Progenitor cell of endocrine pancreas (in vitro differentiated cells): Measurements from ENCODE around the gene C3orf62. TPM values are rescaled to one million over a fixed set of nuclear protein-coding genes. Genes with fewer than 3 reads are reported as not detected.
"Not testable (repeated sequence)": the region's sequence is repeated elsewhere in the genome, so short reads cannot be mapped to it uniquely, and the experiment has no call there.

Experiments
- DNase-seq: peaks from one replicate; pipeline ENCODE4 v3.0.0; 2021; ENCODE audit warnings: low spot score; ENCODE audit not compliant: unreplicated experiment
- H3K27ac Mint-ChIP-seq: 2 replicates; pipeline ENCODE4 v1.8.0; 2021; ENCODE audit warnings: mild to moderate bottlenecking, moderate library complexity, mixed read lengths
- H3K27me3 Mint-ChIP-seq: 2 replicates; pipeline ENCODE4 v1.8.0; 2021; ENCODE audit warnings: mixed read lengths
- H3K36me3 Mint-ChIP-seq: 2 replicates; pipeline ENCODE4 v1.8.0; 2022; ENCODE audit warnings: mixed read lengths; ENCODE audit not compliant: insufficient read depth
- H3K4me1 Mint-ChIP-seq: 2 replicates; pipeline ENCODE4 v1.8.0; 2021; ENCODE audit warnings: low read depth, mixed read lengths
- H3K4me3 Mint-ChIP-seq: 2 replicates; pipeline ENCODE4 v1.8.0; 2021; ENCODE audit warnings: low read depth, mild to moderate bottlenecking, moderate library complexity, mixed read lengths
- H3K9me3 Mint-ChIP-seq: 2 replicates; pipeline ENCODE4 v1.8.0; 2021; ENCODE audit warnings: low read depth, mixed read lengths
- total RNA-seq: library from RNA; stranded (reverse); gene quantifications from 2 replicates; pipeline ENCODE4 v1.2.1, GENCODE V29; 2021
- TF ChIP-seq, protein P1 (sequence below): fragments of 200-600 bp; sonication (generic); IDR thresholded peaks from one replicate; pipeline ENCODE4 v1.5.0; 2021; ENCODE audit warnings: antibody characterized with exemption, mild to moderate bottlenecking; ENCODE audit not compliant: unreplicated experiment

C3orf62 gene
- total RNA-seq, 1 donor from 2014 or later: 15.1 TPM

GRCh38 chr3:49248840-49249227 is 28.2 kb downstream of the C3orf62 start:
- H3K4me3 Mint-ChIP-seq: no peak overlapping the region
- DNase-seq: no peak
- H3K9me3 Mint-ChIP-seq: no peaks in the 10 kb centered on the region
- H3K36me3 Mint-ChIP-seq: no peaks in the 10 kb centered on the region
- peaks cover 9% of the 10 kb centered on the region for H3K4me1 Mint-ChIP-seq
- no peak overlapping the region for H3K27ac Mint-ChIP-seq
- H3K27me3 Mint-ChIP-seq: no peaks in the 10 kb centered on the region
- TF ChIP-seq, protein P1, sequence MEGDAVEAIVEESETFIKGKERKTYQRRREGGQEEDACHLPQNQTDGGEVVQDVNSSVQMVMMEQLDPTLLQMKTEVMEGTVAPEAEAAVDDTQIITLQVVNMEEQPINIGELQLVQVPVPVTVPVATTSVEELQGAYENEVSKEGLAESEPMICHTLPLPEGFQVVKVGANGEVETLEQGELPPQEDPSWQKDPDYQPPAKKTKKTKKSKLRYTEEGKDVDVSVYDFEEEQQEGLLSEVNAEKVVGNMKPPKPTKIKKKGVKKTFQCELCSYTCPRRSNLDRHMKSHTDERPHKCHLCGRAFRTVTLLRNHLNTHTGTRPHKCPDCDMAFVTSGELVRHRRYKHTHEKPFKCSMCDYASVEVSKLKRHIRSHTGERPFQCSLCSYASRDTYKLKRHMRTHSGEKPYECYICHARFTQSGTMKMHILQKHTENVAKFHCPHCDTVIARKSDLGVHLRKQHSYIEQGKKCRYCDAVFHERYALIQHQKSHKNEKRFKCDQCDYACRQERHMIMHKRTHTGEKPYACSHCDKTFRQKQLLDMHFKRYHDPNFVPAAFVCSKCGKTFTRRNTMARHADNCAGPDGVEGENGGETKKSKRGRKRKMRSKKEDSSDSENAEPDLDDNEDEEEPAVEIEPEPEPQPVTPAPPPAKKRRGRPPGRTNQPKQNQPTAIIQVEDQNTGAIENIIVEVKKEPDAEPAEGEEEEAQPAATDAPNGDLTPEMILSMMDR: no peak

DNA sequence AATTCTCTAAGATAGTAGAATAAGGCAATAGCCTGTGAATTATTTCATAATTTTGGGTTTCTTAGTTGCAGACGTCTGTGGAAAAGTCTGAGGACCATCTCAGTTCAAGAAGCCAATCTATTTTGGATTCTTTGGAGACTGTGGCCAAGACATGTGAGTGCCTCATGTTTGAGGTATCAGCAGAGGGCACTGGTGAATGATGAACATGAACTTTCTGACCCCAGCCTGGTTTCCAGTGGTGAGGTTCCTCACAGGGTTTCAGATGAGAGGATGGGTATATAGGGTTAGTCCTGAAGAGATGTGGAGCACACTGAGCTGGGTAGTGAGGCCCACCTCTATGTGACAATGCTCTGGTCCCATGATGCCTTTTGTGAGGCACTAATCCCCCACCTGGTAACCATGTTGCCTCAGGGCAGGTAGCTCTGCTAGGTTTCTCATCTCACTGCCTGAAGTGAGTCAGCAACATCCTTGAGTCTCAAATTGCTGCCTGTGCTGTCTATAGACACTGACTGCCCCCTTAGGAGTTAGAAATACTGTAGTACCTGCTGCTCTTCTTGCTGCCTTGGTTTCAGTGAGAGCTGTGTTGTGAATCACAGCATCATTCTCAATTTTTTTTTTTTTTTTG is 32.3 kb downstream of the C3orf62 start:
- Mint-ChIP-seq H3K27ac (no peak overlapping the region), H3K9me3 (no peaks in the 10 kb centered on the region), H3K36me3 (no peaks in the 10 kb centered on the region), H3K4me1 (peaks cover 3% of the 10 kb centered on the region), H3K27me3 (no peaks in the 10 kb centered on the region), H3K4me3 (no peak overlapping the region)
- no peak for DNase-seq
- TF ChIP-seq, protein P1: no peak

- H3K9me3 Mint-ChIP-seq, H3K27ac Mint-ChIP-seq, H3K27me3 Mint-ChIP-seq, H3K36me3 Mint-ChIP-seq, H3K4me3 Mint-ChIP-seq, H3K4me1 Mint-ChIP-seq, DNase-seq: not testable (repeated sequence)
These were observed 36.9 kb downstream of the C3orf62 start for GRCh38 chr3:49240091-49240490.

DNA sequence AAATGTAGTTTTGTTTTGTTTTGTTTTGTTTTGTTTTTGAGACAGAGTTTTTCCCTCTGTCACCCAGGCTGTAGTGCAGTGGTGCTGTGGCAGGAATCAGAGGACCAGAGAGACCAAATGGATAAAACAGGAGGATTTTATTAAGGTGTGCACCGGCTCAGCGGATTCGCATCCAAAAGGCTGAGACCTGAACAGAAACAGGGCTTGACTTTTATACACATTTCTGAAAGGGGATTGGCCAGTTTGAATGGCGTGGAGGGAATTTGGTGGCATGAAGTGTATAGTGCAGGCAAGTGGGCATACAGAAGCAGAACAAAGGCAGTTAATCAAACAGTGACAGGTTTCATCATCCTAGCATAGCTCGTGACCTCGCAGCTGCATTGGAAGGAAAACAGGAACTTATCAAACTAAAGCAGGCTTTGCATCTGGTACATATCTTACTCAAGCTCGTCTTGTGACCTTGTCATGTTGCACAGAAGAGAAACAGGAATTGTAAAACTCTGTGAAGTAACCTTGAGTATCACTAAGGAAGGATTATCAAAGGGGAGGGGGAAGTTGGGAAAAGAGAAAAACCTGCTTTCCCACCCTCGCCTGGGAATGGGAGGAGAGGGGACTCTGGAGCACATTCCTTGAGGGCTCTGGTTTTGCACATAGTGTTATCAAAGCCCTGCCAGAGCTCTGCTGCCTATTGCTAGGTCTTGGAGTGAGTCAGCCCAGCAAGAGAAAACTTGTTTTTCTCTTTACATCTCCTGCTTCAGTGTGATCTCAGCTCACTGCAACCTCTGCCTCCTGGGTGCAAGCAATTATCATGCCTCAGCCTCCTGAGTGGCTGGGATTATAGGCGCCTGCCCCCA is 38.5 kb downstream of the C3orf62 start:
- peaks cover 10% of the 10 kb centered on the region for H3K9me3 Mint-ChIP-seq
- H3K27me3 Mint-ChIP-seq: no peaks in the 10 kb centered on the region
- TF ChIP-seq, protein P1: no peak
- H3K36me3 Mint-ChIP-seq: peaks cover 3% of the 10 kb centered on the region
- no peak for DNase-seq
- no peak overlapping the region for H3K4me3 Mint-ChIP-seq
- H3K4me1 Mint-ChIP-seq: peaks cover 3% of the 10 kb centered on the region
- H3K27ac Mint-ChIP-seq: peak overlapping the region; percentile 88

DNA sequence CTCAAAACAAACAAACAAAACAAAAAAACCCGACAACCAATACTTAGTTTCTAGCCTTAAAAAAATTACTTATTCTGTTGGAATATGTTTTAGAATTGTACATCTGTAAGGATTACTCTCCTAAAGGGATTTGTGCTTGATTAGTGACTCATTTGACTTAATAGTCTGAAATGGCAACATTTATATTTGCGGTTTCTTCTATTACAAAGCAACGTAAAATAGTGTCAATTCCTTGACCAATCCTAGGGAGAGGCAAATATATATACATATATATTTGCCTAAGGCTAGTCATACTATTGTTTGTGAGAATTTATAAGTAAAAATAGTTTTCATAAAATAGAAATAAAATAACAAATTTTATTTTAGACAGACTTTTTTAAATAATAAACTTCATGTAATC is 39.7 kb downstream of the C3orf62 start:
- peaks cover 3% of the 10 kb centered on the region for H3K36me3 Mint-ChIP-seq
- no peaks in the 10 kb centered on the region for H3K27me3 Mint-ChIP-seq
- TF ChIP-seq, protein P1: no peak
- DNase-seq: no peak
- H3K9me3 Mint-ChIP-seq: peaks cover 18% of the 10 kb centered on the region
- H3K4me1 Mint-ChIP-seq: peaks cover 3% of the 10 kb centered on the region
- no peak overlapping the region for H3K4me3 Mint-ChIP-seq
- H3K27ac Mint-ChIP-seq: no peak overlapping the region
